Glutamatergic neuron (in vitro differentiated cells): ENCODE measurements around the gene IRGQ. TPM values are rescaled to one million over a fixed set of nuclear protein-coding genes. Genes with fewer than 3 reads are reported as not detected.

Experiments
- DNase-seq: peaks from one replicate; pipeline ENCODE4 v3.0.0; 2022
- H3K27ac Mint-ChIP-seq: one replicate; pipeline ENCODE4 v1.8.0; 2020; ENCODE audit warnings: mild to moderate bottlenecking, mixed read lengths, inconsistent platforms; ENCODE audit not compliant: unreplicated experiment
- H3K27me3 Mint-ChIP-seq: one replicate; pipeline ENCODE4 v1.8.0; 2020; ENCODE audit warnings: mild to moderate bottlenecking, moderate library complexity, mixed read lengths, inconsistent platforms; ENCODE audit not compliant: unreplicated experiment
- H3K36me3 Mint-ChIP-seq: one replicate; pipeline ENCODE4 v1.8.0; 2020; ENCODE audit warnings: mild to moderate bottlenecking, mixed read lengths, inconsistent platforms; ENCODE audit not compliant: unreplicated experiment
- H3K4me1 Mint-ChIP-seq: one replicate; pipeline ENCODE4 v1.8.0; 2020; ENCODE audit warnings: mild to moderate bottlenecking, low read depth, mixed read lengths, inconsistent platforms; ENCODE audit not compliant: unreplicated experiment
- H3K4me3 Mint-ChIP-seq: one replicate; pipeline ENCODE4 v1.8.0; 2020; ENCODE audit warnings: mild to moderate bottlenecking, mixed read lengths, inconsistent platforms; ENCODE audit not compliant: unreplicated experiment
- H3K9me3 Mint-ChIP-seq: one replicate; pipeline ENCODE4 v1.8.0; 2020; ENCODE audit warnings: mild to moderate bottlenecking, moderate library complexity, mixed read lengths, inconsistent platforms; ENCODE audit not compliant: unreplicated experiment
- total RNA-seq: library from RNA; stranded (reverse); fragmentation: NEBNext Ultra II Directional; extraction: Animal tissue kit (Norgen Biotek cat#: 25700); gene quantifications from one replicate; pipeline ENCODE4 v1.2.1, GENCODE V29; 2021; ENCODE audit not compliant: unreplicated experiment
- TF ChIP-seq, protein P1 (sequence below): fragments of 200-600 bp; sonication (generic); IDR thresholded peaks from one replicate; pipeline ENCODE4 v1.5.0; 2021; ENCODE audit not compliant: partially characterized antibody, unreplicated experiment

Gene IRGQ
- total RNA-seq, 1 donor from 2014 or later, result 184 TPM

- H3K4me3 Mint-ChIP-seq, result no peak overlapping the region
- no peaks in the 10 kb centered on the region for H3K9me3 Mint-ChIP-seq
- TF ChIP-seq, protein P1, sequence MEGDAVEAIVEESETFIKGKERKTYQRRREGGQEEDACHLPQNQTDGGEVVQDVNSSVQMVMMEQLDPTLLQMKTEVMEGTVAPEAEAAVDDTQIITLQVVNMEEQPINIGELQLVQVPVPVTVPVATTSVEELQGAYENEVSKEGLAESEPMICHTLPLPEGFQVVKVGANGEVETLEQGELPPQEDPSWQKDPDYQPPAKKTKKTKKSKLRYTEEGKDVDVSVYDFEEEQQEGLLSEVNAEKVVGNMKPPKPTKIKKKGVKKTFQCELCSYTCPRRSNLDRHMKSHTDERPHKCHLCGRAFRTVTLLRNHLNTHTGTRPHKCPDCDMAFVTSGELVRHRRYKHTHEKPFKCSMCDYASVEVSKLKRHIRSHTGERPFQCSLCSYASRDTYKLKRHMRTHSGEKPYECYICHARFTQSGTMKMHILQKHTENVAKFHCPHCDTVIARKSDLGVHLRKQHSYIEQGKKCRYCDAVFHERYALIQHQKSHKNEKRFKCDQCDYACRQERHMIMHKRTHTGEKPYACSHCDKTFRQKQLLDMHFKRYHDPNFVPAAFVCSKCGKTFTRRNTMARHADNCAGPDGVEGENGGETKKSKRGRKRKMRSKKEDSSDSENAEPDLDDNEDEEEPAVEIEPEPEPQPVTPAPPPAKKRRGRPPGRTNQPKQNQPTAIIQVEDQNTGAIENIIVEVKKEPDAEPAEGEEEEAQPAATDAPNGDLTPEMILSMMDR, result no peak
- peaks cover 14% of the 10 kb centered on the region for H3K4me1 Mint-ChIP-seq
- H3K27ac Mint-ChIP-seq, result no peak overlapping the region
- no peak for DNase-seq
- peaks cover under 1% of the 10 kb centered on the region for H3K27me3 Mint-ChIP-seq
- no peaks in the 10 kb centered on the region for H3K36me3 Mint-ChIP-seq
Measured at GRCh38 chr19:43564800-43565199, 31.1 kb downstream of the IRGQ start.

GRCh38 chr19:43563816-43564457 is 32.0 kb downstream of the IRGQ start:
- TF ChIP-seq, protein P1, result no peak
- H3K27me3 Mint-ChIP-seq, result no peaks in the 10 kb centered on the region
- H3K4me3 Mint-ChIP-seq, result no peak overlapping the region
- H3K9me3 Mint-ChIP-seq, result no peaks in the 10 kb centered on the region
- no peak overlapping the region for H3K27ac Mint-ChIP-seq
- H3K36me3 Mint-ChIP-seq, result peaks cover 4% of the 10 kb centered on the region
- peaks cover 14% of the 10 kb centered on the region for H3K4me1 Mint-ChIP-seq
- no peak for DNase-seq

DNA sequence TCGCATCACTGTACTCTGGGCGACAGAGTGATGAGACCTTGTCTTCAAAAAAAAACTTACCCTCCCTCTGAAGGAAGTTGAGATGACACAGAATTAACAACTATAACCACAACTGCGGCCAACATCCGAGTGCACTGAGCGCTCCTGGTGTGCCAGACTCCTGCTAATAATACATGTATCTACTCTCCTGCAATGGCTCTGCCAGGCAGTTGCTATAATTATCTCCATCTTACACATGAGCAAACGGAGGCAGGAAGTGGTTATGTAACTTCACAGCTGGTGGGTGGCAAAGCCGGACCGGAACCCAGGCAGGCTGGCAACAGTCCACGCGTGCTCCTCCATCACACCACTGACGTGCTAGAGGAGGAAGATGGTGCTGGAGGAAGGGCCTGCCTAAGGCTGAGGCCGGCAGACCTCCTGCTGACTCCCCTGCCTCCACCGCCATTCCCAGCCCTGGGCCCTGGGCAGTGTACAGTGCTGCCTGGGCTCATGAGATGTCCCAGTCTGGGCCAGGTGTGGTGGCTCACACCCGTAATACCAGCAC is 33.2 kb downstream of the IRGQ start:
- Mint-ChIP-seq H3K36me3 (peaks cover 4% of the 10 kb centered on the region), H3K4me3 (no peak overlapping the region), H3K9me3 (no peaks in the 10 kb centered on the region), H3K27me3 (no peaks in the 10 kb centered on the region), H3K4me1 (peaks cover 14% of the 10 kb centered on the region), H3K27ac (no peak overlapping the region)
- DNase-seq, result no peak
- TF ChIP-seq, protein P1, result no peak

DNA sequence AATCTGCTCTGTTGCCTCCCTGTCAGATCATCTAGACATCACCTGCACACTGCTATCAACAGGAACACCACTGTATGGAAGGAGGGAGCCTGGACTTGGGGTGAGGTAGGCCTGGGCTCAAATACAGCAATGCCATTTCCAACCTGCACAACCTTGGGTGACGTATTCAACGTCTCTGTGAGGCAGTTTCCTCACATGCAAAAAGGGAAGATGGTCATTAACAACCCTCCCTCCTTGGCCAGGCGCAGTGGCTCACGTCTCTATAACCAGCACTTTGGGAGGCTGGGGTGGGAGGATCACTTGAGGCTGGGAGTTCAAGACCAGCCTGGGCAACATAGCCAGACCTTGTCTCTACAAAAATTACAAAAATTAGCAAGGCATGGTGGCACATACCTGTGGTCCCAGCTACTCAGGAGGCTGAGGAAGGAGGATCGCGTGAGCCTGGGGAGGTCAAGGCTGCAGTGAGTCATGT is 33.7 kb downstream of the IRGQ start:
- H3K4me3 Mint-ChIP-seq, result no peak overlapping the region
- no peak overlapping the region for H3K27ac Mint-ChIP-seq
- no peaks in the 10 kb centered on the region for H3K9me3 Mint-ChIP-seq
- peaks cover 4% of the 10 kb centered on the region for H3K36me3 Mint-ChIP-seq
- H3K4me1 Mint-ChIP-seq, result peaks cover 14% of the 10 kb centered on the region
- TF ChIP-seq, protein P1, result no peak
- no peaks in the 10 kb centered on the region for H3K27me3 Mint-ChIP-seq
- no peak for DNase-seq

- Mint-ChIP-seq H3K4me1 (peaks cover 14% of the 10 kb centered on the region), H3K27me3 (no peaks in the 10 kb centered on the region), H3K27ac (peak overlapping the region; percentile 43), H3K36me3 (peaks cover 4% of the 10 kb centered on the region), H3K4me3 (peak overlapping the region; percentile 13), H3K9me3 (no peaks in the 10 kb centered on the region)
- DNase-seq, result no peak
- TF ChIP-seq, protein P1, result no peak
Measured at GRCh38 chr19:43561139-43561970, 34.6 kb downstream of the IRGQ start.
